ENCODE results near the gene ZNF549. TPM values are rescaled to one million over a fixed set of nuclear protein-coding genes. Genes with fewer than 3 reads are reported as not detected.

Gene ZNF549
- total RNA-seq, 4 donors from 2014 or later, result 4.1 to 4.8 (median 4.5) TPM

DNA sequence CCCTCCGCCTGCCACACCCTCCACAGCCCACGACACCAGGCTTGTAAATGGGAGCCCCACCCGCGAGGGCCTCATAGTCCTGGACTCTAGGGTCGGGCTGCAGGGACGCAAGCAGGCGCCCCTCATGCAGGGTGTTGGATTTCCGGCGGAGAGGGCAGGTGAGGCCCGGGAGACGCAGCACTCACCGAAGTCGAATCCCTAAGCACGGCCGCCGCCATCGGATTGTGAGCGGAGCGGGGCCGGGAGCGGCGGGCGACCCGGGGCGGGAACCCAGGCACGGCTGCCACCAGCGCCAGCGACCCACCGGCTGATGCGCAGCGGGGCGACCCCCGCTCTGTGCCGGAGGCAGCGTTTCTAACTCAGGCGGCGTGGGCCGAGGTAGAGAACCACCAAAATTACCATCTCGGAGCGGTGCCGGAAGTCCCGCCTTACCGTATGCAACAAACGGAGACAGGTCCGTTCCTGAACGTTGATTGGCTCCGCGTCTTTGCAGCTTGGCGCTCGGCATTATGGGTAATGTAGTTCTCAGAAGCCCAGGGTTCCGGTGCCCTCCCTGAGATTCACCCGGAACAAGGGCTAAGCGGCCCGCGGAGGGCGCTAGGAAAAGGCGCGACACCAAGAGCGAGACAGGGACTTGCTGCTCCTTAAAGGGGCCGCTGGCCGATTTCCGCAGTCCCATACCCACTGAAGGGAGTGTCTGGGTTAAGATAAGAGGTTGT, 51.5 kb downstream of the ZNF549 start, which contains the start of gene ZNF416:
Gene ZNF416, minus strand, starts transcription at position 425 of the 719 bp plus-strand sequence. Its CDS starts 207 bp downstream, at position 218.
- TF ChIP-seq, protein P1, sequence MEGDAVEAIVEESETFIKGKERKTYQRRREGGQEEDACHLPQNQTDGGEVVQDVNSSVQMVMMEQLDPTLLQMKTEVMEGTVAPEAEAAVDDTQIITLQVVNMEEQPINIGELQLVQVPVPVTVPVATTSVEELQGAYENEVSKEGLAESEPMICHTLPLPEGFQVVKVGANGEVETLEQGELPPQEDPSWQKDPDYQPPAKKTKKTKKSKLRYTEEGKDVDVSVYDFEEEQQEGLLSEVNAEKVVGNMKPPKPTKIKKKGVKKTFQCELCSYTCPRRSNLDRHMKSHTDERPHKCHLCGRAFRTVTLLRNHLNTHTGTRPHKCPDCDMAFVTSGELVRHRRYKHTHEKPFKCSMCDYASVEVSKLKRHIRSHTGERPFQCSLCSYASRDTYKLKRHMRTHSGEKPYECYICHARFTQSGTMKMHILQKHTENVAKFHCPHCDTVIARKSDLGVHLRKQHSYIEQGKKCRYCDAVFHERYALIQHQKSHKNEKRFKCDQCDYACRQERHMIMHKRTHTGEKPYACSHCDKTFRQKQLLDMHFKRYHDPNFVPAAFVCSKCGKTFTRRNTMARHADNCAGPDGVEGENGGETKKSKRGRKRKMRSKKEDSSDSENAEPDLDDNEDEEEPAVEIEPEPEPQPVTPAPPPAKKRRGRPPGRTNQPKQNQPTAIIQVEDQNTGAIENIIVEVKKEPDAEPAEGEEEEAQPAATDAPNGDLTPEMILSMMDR (IDR thresholded peaks at IDR 0.05; ENCODE audit: low read depth), result no peak

DNA sequence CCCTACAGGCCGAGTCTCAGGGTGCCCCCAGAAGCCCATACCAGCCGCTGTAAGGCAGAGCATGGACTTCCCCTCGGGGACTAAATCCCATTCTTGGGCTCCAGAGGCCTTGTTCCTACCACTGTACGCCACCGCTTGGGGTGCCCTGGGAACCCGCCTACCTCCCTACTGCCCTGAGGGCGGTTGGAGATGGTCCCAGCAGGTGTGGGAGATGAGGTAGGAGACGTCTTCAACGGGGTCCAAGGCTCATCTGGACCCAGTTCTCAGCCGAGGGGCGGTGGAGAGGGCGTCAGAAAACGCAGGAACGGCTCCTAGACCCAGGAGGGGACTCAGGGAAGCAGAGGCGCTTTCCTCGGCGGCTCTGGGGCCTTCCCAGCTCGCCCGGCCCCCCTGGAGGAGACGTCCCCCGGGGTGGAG, 56.0 kb downstream of the ZNF549 start:
- TF ChIP-seq, protein P1 (IDR thresholded peaks at IDR 0.05; ENCODE audit: low read depth), result no peak

DNA sequence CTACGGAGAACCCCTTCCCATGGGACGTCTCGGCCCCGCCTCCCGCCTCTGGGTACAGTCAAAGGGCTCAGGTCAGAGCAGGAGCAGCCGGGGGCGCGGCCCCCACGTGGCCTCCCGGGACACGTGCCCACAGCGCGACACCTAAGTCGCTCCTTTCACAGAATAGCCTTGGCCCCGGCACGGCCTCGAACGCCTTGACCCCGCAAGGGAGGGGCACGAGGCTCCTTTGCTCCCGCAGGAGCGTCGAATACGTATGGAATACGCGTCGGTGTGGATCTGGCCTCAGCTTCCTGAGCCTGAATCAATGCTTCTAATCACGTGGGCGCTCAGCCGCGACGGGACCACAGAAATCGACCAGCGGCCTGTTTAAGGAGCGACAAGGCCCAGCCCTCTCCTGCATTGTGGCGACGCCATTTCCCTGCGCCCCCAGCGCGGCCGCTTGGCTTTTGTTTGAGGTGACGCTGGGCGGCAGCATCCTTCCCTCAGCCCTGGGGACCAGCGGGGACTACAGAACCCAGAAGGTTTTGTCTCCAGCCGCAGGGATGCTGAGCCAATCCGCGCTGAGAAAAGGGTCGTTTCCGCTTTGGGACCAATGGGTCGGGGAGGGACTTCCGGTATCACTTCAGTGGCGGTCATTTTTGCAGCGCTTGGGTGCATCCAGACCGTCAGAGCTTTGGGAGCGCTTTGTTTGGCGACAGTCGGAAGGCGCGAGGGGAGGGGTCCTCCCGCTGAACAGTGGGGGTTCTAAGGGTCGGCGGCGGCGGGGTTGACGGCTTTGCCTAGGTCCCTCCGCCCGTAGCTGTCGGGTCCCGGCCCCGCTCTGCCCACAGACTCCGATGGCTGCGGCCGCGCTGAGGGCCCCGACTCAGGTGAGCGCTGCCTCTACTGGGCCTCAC, 56.6 kb downstream of the ZNF549 start, which contains the start of gene ZIK1:
Gene ZIK1, plus strand, starts transcription at position 625 of the 896 bp plus-strand sequence. Its CDS starts 212 bp downstream, at position 837.
- TF ChIP-seq, protein P1 (IDR thresholded peaks at IDR 0.05; ENCODE audit: low read depth), result no peak

DNA sequence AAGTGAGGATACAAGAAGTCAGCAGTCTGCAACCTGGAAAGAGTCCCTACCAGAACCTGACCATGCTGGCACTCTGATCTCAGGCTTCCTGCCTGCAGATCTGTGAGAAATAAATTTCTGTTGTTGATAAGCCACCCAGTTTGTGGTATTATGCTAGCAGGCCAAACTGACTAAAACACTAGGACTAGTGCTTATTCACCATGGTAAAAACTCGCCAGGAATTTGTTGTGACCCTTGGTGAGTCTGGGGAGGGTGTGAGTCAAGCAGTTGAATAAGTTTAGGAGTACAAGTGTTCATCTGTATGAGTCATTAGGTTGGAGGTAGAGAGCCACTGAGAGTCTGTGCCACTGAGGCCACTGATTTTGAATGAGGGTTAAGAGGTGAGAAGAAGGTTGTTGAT, 60.4 kb downstream of the ZNF549 start:
- TF ChIP-seq, protein P1 (IDR thresholded peaks at IDR 0.05; ENCODE audit: low read depth), result no peak

DNA sequence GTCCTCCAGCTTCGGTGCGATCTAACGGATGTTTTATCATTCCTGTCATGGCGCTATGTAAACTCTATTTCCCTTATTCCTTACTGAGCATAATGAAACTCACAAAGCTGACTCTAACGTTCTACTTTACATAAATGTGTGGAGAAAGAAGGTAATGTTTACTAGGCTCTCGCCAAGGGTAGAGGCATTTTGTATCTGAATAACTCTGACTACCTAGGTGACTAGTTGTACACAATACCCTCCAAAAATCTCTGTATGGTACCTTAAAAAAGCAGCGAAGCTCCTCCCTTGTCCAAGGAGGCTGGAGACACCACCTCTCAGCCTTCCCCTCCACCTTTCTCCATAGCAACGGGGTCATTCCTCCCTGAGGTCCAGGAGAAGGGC, 72.2 kb downstream of the ZNF549 start:
- TF ChIP-seq, protein P1 (IDR thresholded peaks at IDR 0.05; ENCODE audit: low read depth), result no peak

DNA sequence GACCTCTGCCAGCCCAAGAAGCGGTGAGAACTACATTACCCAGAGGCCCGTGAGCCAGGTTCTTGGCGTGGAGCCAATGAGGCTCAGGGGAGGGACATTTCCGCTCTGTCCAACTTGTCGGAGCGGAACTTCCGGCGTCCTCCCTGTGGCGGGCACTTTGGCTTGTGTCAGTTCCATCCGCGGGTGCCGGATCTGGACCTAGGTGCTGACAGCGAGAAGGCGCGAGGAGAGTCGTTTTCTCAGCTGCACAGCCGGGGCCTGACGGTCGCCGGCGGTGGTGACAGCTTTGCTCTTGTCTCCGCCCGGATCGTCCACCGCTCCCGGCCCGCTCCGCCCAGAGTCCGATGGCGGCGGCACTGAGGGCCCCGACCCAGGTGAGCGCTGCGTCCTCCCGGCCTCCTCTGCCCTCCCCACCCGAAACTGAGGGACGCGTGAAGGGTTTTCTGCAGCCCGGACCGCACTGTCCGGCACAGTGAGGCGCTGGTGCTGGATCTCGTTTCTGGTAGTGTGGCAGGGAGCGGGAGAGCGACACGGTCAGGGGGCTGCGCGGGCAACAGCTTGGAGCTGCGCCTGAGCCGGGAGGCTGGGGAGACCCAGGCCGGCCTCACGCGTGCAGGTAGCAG, 72.7 kb downstream of the ZNF549 start, which contains the start of gene ZNF530:
Gene ZNF530, plus strand, starts transcription at position 125 of the 623 bp plus-strand sequence. CDS start 4,461 bp downstream, outside the sequence.
- TF ChIP-seq, protein P1 (IDR thresholded peaks at IDR 0.05; ENCODE audit: low read depth), result no peak
